Mesenchymal stem cell (in vitro differentiated cells and primary cell): ENCODE data around the gene B4GALT3.

Experiments used
- DNase-seq: peaks from one replicate; pipeline ENCODE4 v3.0.0-alpha.2; 2013
- H2AFZ ChIP-seq: one replicate; pipeline ENCODE4 v1.6.1; 2013; ENCODE audit warnings: low read depth, mild to moderate bottlenecking, control low read depth, inconsistent platforms, low read length, moderate library complexity
- H2AK5ac ChIP-seq: 2 replicates; pipeline ENCODE4 v1.6.1; 2013; ENCODE audit warnings: low read length, moderate library complexity, mild to moderate bottlenecking, inconsistent platforms; ENCODE audit not compliant: severe bottlenecking
- H2BK120ac ChIP-seq: one replicate; pipeline ENCODE4 v1.6.1; 2013; ENCODE audit warnings: low read depth, mild to moderate bottlenecking, inconsistent platforms, low read length, moderate library complexity
- H2BK12ac ChIP-seq, 2 experiments: one replicate each; pipeline ENCODE4 v1.6.1; 2013; ENCODE audit warnings: inconsistent platforms in 2 of 2, low read length in 2 of 2, mild to moderate bottlenecking in 2 of 2, moderate library complexity in 2 of 2, control low read depth in 1 of 2
- H2BK15ac ChIP-seq: one replicate; pipeline ENCODE4 v1.6.1; 2013; ENCODE audit warnings: mild to moderate bottlenecking, low read depth, inconsistent platforms; ENCODE audit not compliant: poor library complexity, severe bottlenecking
- H2BK5ac ChIP-seq: 2 replicates; pipeline ENCODE4 v1.6.1; 2013; ENCODE audit warnings: low read depth, mild to moderate bottlenecking, low read length, control low read depth, inconsistent platforms; ENCODE audit not compliant: poor library complexity, severe bottlenecking
- H3K14ac ChIP-seq, 2 experiments: one replicate each; pipeline ENCODE4 v1.6.1; 2013; ENCODE audit warnings: inconsistent platforms in 2 of 2, low read length in 2 of 2, control low read depth in 1 of 2, mild to moderate bottlenecking in 1 of 2, moderate library complexity in 1 of 2
- H3K18ac ChIP-seq, 2 experiments: one replicate each; pipeline ENCODE4 v1.6.1; 2013; ENCODE audit warnings: inconsistent platforms in 2 of 2, low read length in 2 of 2, control low read depth in 1 of 2, low read depth in 1 of 2, mild to moderate bottlenecking in 1 of 2
- H3K23ac ChIP-seq, 2 experiments: one replicate each; pipeline ENCODE4 v1.6.1; 2013; ENCODE audit warnings: inconsistent platforms in 2 of 2, low read length in 2 of 2, mild to moderate bottlenecking in 2 of 2, moderate library complexity in 2 of 2, control low read depth in 1 of 2
- H3K27ac ChIP-seq: 2 replicates; pipeline ENCODE4 v1.5.1; 2013; ENCODE audit warnings: mild to moderate bottlenecking, moderate library complexity, low read length, control low read depth, inconsistent platforms; ENCODE audit not compliant: poor library complexity, severe bottlenecking
- H3K27me3 ChIP-seq, 2 experiments: 2 replicates each; pipeline versions ENCODE4 v1.6.1 to v1.7.0; 2013; ENCODE audit warnings: low read length in 2 of 2, mild to moderate bottlenecking in 2 of 2, moderate library complexity in 2 of 2, control low read depth in 1 of 2, inconsistent platforms in 1 of 2; ENCODE audit not compliant: control insufficient read depth in 1 of 2, insufficient read depth in 1 of 2
- H3K36me3 ChIP-seq, 2 experiments: 2 replicates each; pipeline versions ENCODE4 v1.6.1 to v1.7.0; 2013; ENCODE audit warnings: low read length in 2 of 2, control low read depth in 1 of 2, inconsistent platforms in 1 of 2, low read depth in 1 of 2, mild to moderate bottlenecking in 1 of 2; ENCODE audit not compliant: insufficient read depth in 2 of 2, control insufficient read depth in 1 of 2
- H3K4ac ChIP-seq, 2 experiments: one replicate each; pipeline ENCODE4 v1.6.1; 2013; ENCODE audit warnings: inconsistent platforms in 2 of 2, low read length in 2 of 2, mild to moderate bottlenecking in 2 of 2, moderate library complexity in 2 of 2, control low read depth in 1 of 2, low read depth in 1 of 2
- H3K4me1 ChIP-seq: 2 replicates; pipeline ENCODE4 v1.6.1; 2013; ENCODE audit warnings: low read depth, low read length, control low read depth; ENCODE audit not compliant: control insufficient read depth, insufficient read depth
- H3K4me2 ChIP-seq: 2 replicates; pipeline ENCODE4 v1.6.1; 2013; ENCODE audit warnings: low read length, mild to moderate bottlenecking, inconsistent platforms; ENCODE audit not compliant: poor library complexity, severe bottlenecking
- H3K4me3 ChIP-seq, 2 experiments: 2 replicates each; pipeline versions ENCODE4 v1.5.1 to v1.7.0; 2013; ENCODE audit warnings: low read length in 2 of 2, mild to moderate bottlenecking in 2 of 2, control low read depth in 1 of 2, low read depth in 1 of 2; ENCODE audit not compliant: insufficient read depth in 1 of 2
- H3K79me1 ChIP-seq: replicated peaks from 2 replicates; pipeline ENCODE4 v1.6.1; 2013; ENCODE audit warnings: mild to moderate bottlenecking, control low read depth, low read length, inconsistent platforms; ENCODE audit not compliant: poor library complexity, severe bottlenecking
- H3K9ac ChIP-seq: 2 replicates; pipeline ENCODE4 v1.7.0; 2013; ENCODE audit warnings: mild to moderate bottlenecking, low read length, moderate library complexity
- H3K9me3 ChIP-seq: 2 replicates; pipeline ENCODE4 v1.7.0; 2013; ENCODE audit warnings: mild to moderate bottlenecking, low read length; ENCODE audit not compliant: control insufficient read depth
- H4K8ac ChIP-seq: one replicate; pipeline ENCODE4 v1.6.1; 2013; ENCODE audit warnings: inconsistent platforms, mild to moderate bottlenecking, low read length, moderate library complexity
- H4K91ac ChIP-seq: one replicate; pipeline ENCODE4 v1.6.1; 2013; ENCODE audit warnings: mild to moderate bottlenecking, low read length, inconsistent platforms
- WGBS: methylation state at CpG from one replicate; pipeline ENCODE4 v1.1.7; 2013; ENCODE audit warnings: mixed read lengths; 5-methylcytosine and 5-hydroxymethylcytosine counted together

The B4GALT3 gene

DNA sequence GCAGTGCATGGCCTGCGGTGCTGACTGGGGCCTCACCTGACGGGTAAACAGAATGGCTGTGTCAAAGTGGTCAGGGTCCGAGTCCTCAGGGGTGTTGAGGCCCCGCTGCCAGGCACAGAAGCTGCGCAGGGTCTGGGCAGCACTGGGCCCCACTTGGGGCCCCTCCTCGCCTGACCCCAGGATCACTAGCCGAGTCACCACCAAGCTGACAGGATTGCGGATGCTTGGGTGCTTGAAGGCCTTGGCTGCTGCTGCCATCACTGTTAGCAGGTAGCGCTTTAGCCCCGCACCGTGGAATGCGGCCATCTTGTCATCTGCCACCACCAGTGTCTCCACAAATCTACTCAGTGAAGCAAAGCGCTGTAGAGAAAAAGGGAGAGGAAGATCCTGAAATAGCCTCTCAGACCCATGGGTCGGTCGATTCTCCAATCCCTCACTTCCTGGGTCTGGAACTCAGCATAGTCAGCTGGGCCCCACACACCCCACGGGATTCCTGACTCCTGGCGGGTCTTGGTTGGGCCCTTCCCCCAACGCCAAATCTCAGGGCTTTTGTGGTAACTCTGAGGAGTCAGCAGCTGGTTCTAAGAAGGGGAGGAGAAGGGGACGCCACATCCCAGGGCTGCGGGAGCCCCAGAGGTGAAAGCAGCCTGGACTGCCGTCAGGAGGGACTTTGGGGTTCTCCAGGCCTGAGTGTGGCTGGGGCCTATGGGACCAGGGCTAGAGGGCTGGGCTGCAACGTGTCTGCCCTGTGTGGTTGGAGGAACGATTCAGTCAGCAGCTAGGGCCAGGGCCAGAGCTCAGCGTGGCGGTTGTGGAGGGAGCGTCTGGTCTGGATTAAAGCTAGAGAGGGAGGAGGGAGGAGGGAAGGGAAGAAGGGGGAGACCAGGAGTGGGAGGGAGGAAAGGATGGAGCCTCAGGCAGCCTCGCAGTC, 19.5 kb upstream of the B4GALT3 start:
- 72% methylated on average over 23 of the region's 27 CpGs for WGBS
- Histone ChIP-seq H3K36me3 (peaks cover 2 to 41% of the 10 kb centered on the region in 2 experiments), H2BK120ac (no peak overlapping the region), H2AK5ac (no peak overlapping the region), H4K8ac (peak overlapping the region; percentile 95), H3K4me3 (peak overlapping the region in 1 of 2 experiments; percentile 84), H4K91ac (peak overlapping the region; percentile 91), H3K4me1 (peaks cover 8% of the 10 kb centered on the region), H3K23ac (no peak overlapping the region), H3K27me3 (no peaks in the 10 kb centered on the region), H3K27ac (no peak overlapping the region), H2BK5ac (no peak overlapping the region), H2BK15ac (peak overlapping the region; percentile 44), H3K9me3 (no peaks in the 10 kb centered on the region), H3K18ac (peak overlapping the region; percentile 37 to 56), H3K9ac (peak overlapping the region; percentile 83), H3K4ac (peak overlapping the region; percentile 66 to 90), H3K14ac (peak overlapping the region in 1 of 2 experiments; percentile 45), H3K4me2 (no peak overlapping the region), H3K79me1 (no peaks in the 10 kb centered on the region), H2BK12ac (peak overlapping the region in 1 of 2 experiments; percentile 49), H2AFZ (peak overlapping the region; percentile 33)
- DNase-seq: peak; percentile 54

GRCh38 chr1:161196111-161196510, 18.8 kb upstream of the B4GALT3 start:
- Histone ChIP-seq H3K9ac (peak overlapping the region; percentile 83), H3K4ac (no peak overlapping the region), H3K23ac (no peak overlapping the region)

GRCh38 chr1:161195171-161195570, 17.9 kb upstream of the B4GALT3 start:
- H2BK15ac ChIP-seq: no peak overlapping the region
- no peak overlapping the region for H2AK5ac ChIP-seq
- no peak overlapping the region for H2BK120ac ChIP-seq
- 80% methylated on average over 4 of the region's 4 CpGs for WGBS
- H3K4me2 ChIP-seq: no peak overlapping the region
- no peaks in the 10 kb centered on the region for H3K79me1 ChIP-seq
- no peak overlapping the region for H3K18ac ChIP-seq
- no peak overlapping the region for H2AFZ ChIP-seq
- H3K27ac ChIP-seq: no peak overlapping the region
- H4K8ac ChIP-seq: no peak overlapping the region
- H3K9ac ChIP-seq: peak overlapping the region; percentile 83
- H4K91ac ChIP-seq: no peak overlapping the region
- H3K36me3 ChIP-seq: peaks cover 2 to 55% of the 10 kb centered on the region in 2 experiments
- H3K9me3 ChIP-seq: no peaks in the 10 kb centered on the region
- H3K4ac ChIP-seq: no peak overlapping the region
- no peaks in the 10 kb centered on the region for H3K27me3 ChIP-seq
- H2BK12ac ChIP-seq: no peak overlapping the region
- peaks cover 8% of the 10 kb centered on the region for H3K4me1 ChIP-seq
- no peak overlapping the region for H3K4me3 ChIP-seq
- no peak for DNase-seq
- no peak overlapping the region for H2BK5ac ChIP-seq
- no peak overlapping the region for H3K23ac ChIP-seq
- no peak overlapping the region for H3K14ac ChIP-seq

More at GRCh38 chr1:161196111-161196510, 18.8 kb upstream of the B4GALT3 start:
- Histone ChIP-seq H3K9me3 (no peaks in the 10 kb centered on the region), H3K27me3 (no peaks in the 10 kb centered on the region), H3K4me1 (peaks cover 8% of the 10 kb centered on the region), H2BK120ac (peak overlapping the region; percentile 6), H2AFZ (no peak overlapping the region), H3K4me3 (peak overlapping the region in 1 of 2 experiments; percentile 84), H3K4me2 (no peak overlapping the region), H2BK12ac (peak overlapping the region in 1 of 2 experiments; percentile 1), H4K91ac (peak overlapping the region; percentile 21), H3K18ac (no peak overlapping the region), H3K27ac (no peak overlapping the region), H2BK5ac (no peak overlapping the region), H4K8ac (peak overlapping the region; percentile 0), H2BK15ac (no peak overlapping the region), H2AK5ac (no peak overlapping the region), H3K79me1 (no peaks in the 10 kb centered on the region), H3K14ac (no peak overlapping the region), H3K36me3 (peaks cover 2 to 47% of the 10 kb centered on the region in 2 experiments)
- WGBS: 95% methylated on average over 7 of the region's 7 CpGs
- no peak for DNase-seq

DNA sequence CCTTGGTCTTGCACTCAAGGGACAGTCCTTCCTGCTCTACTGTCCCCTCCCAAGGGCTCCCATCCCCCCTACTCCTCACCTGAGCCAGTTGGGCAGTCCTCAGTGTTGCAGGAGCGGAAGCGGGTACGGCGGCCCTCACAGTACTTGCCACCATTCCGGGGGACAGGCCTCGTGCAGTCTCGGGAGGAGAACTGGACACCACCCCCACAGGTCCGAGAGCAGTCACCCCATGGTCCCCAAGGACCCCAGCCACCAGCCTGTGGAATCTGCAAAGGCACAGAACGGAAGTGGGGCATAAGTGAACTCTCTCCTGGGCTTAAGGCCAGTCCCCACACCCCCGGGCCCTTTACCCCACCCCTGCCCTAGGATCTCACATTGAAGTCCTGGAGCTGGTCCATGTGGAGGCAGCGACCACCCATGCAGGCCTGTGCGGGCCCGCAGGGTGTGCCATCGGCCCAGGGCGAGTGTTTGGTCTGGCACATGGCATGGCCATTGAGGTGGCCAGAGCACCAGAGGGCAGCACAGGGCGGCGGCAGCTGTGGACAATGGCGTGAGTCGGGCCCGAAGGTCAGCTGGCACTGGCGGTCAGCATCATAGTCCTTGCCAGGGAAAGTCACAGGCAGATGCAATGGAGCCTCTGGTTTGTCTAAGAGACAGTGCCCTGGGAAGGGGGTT, 16.4 kb upstream of the B4GALT3 start:
- 91% methylated on average over 21 of the region's 21 CpGs for WGBS
- H3K27me3 ChIP-seq: no peaks in the 10 kb centered on the region
- no peak overlapping the region for H2AFZ ChIP-seq
- H2BK5ac ChIP-seq: no peak overlapping the region
- no peak overlapping the region for H3K27ac ChIP-seq
- H3K36me3 ChIP-seq: peaks cover 2 to 55% of the 10 kb centered on the region in 2 experiments
- no peak overlapping the region for H3K18ac ChIP-seq
- no peak overlapping the region for H3K23ac ChIP-seq
- H3K9me3 ChIP-seq: no peaks in the 10 kb centered on the region
- no peak overlapping the region for H2AK5ac ChIP-seq
- no peak overlapping the region for H2BK15ac ChIP-seq
- no peak for DNase-seq
- H3K4me1 ChIP-seq: peaks cover 8% of the 10 kb centered on the region
- H4K8ac ChIP-seq: no peak overlapping the region
- H3K4ac ChIP-seq: no peak overlapping the region
- H4K91ac ChIP-seq: no peak overlapping the region
- H3K4me3 ChIP-seq: no peak overlapping the region
- peak overlapping the region in 1 of 2 experiments; percentile 79 for H3K14ac ChIP-seq
- H3K79me1 ChIP-seq: no peaks in the 10 kb centered on the region
- H3K4me2 ChIP-seq: no peak overlapping the region
- peak overlapping the region; percentile 51 for H3K9ac ChIP-seq
- H2BK12ac ChIP-seq: no peak overlapping the region
- no peak overlapping the region for H2BK120ac ChIP-seq
